HG02870 (cell line): ENCODE measurements around the gene VPS37B.
"Not testable (repeated sequence)": the region's sequence is repeated elsewhere in the genome, so short reads cannot be mapped to it uniquely, and the experiment has no call there.

Source experiments
- ATAC-seq: cut with Tn5 transposase; IDR thresholded peaks from one replicate; pipeline ENCODE4 v1.9.1; 2021; ENCODE audit warnings: mild to moderate bottlenecking, moderate library complexity; ENCODE audit not compliant: unreplicated experiment

Gene VPS37B

GRCh38 chr12:122884091-122884826, 11.7 kb downstream of the VPS37B start:
- ATAC-seq, result no peak

GRCh38 chr12:122882908-122883558, 12.9 kb downstream of the VPS37B start:
- no peak for ATAC-seq

- no peak for ATAC-seq
These were observed 15.3 kb downstream of the VPS37B start for GRCh38 chr12:122880668-122881067.

GRCh38 chr12:122880155-122880667, 15.7 kb downstream of the VPS37B start:
- ATAC-seq, result no peak

GRCh38 chr12:122878780-122879612, 16.9 kb downstream of the VPS37B start:
- ATAC-seq, result no peak

GRCh38 chr12:122876731-122877130, 19.2 kb downstream of the VPS37B start:
- no peak for ATAC-seq

GRCh38 chr12:122876281-122876680, 19.6 kb downstream of the VPS37B start:
- ATAC-seq, result not testable (repeated sequence)

- peak; percentile 73 for ATAC-seq
These were observed 20.2 kb downstream of the VPS37B start for GRCh38 chr12:122875590-122876220.

- ATAC-seq, result no peak
These were observed 21.8 kb downstream of the VPS37B start for GRCh38 chr12:122874081-122874480.

- ATAC-seq, result no peak
These were observed 22.4 kb downstream of the VPS37B start for GRCh38 chr12:122873540-122873939.

GRCh38 chr12:122872815-122873361, 23.0 kb downstream of the VPS37B start:
- no peak for ATAC-seq

- no peak for ATAC-seq
These were observed 23.8 kb downstream of the VPS37B start for GRCh38 chr12:122871851-122872780.

- no peak for ATAC-seq
These were observed 24.9 kb downstream of the VPS37B start for GRCh38 chr12:122870867-122871664.

- no peak for ATAC-seq
These were observed 25.6 kb downstream of the VPS37B start for GRCh38 chr12:122870163-122870842.

- no peak for ATAC-seq
These were observed 26.5 kb downstream of the VPS37B start for GRCh38 chr12:122869207-122869973.

- no peak for ATAC-seq
These were observed 27.3 kb downstream of the VPS37B start for GRCh38 chr12:122868471-122869177.
